ENCODE results near the gene ADAMTS19.

DNA sequence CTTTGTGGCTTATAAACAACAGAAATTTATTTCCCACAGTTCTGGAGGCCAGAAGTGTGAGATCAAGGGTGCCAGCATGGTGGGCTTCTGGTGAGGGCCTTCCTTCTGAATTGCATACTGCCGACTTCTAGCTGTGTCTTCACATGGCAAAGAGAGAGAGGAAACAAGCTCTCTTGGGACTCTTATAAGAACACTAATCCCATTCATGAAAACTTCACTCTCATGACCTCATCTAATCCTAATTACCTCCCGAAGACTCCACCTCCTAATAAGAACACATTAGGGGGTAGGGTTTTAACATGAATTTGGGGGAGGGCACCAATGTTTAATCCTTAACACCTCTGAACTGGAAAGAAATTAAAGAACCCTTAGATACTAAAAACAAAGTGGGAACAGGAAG is 211.9 kb downstream of the ADAMTS19 start:
- TF ChIP-seq POLR2AphosphoS5 (IDR thresholded peaks at IDR 0.05; ENCODE audit: low read depth, low read length): no peak
- no peak for TF ChIP-seq POLR2A (IDR thresholded peaks at IDR 0.05; ENCODE audit: low read depth, low read length)

All from GM12892 (cell line).